GM08714 (cell line): ENCODE data around the gene PLCG2.

Experiments
- H3K4me3 ChIP-seq: fragments of 200-500 bp; sonication (Bioruptor generic); 2 replicates; pipeline ENCODE4 v1.5.1; 2014; ENCODE audit warnings: mild to moderate bottlenecking, low read length, inconsistent platforms
- ZNF274 ChIP-seq: IDR thresholded peaks from 2 replicates; pipeline ENCODE4 v1.6.1; 2012; ENCODE audit warnings: mild to moderate bottlenecking, low read depth, low read length

The PLCG2 gene

GRCh38 chr16:81809567-81809966 is 30.5 kb downstream of the PLCG2 start:
- H3K4me3 ChIP-seq: peak overlapping the region; percentile 23; the same call in 1 of the 2 replicates
- TF ChIP-seq ZNF274: no peak

GRCh38 chr16:81810361-81810760 is 31.3 kb downstream of the PLCG2 start:
- peak overlapping the region; percentile 14; the same call in 1 of the 2 replicates for H3K4me3 ChIP-seq
- TF ChIP-seq ZNF274: no peak

- TF ChIP-seq ZNF274: no peak
- H3K4me3 ChIP-seq: peak overlapping the region; percentile 0; the same call in 1 of the 2 replicates
Measured at GRCh38 chr16:81810894-81811538, 31.9 kb downstream of the PLCG2 start.

- H3K4me3 ChIP-seq: no peak overlapping the region
- no peak for TF ChIP-seq ZNF274
Measured at GRCh38 chr16:81813648-81814047, 34.6 kb downstream of the PLCG2 start.

GRCh38 chr16:81814751-81815428 is 35.8 kb downstream of the PLCG2 start:
- TF ChIP-seq ZNF274: no peak
- no peak overlapping the region for H3K4me3 ChIP-seq

GRCh38 chr16:81815429-81815766 is 36.3 kb downstream of the PLCG2 start:
- H3K4me3 ChIP-seq: no peak overlapping the region

GRCh38 chr16:81816351-81816750 is 37.3 kb downstream of the PLCG2 start:
- no peak for TF ChIP-seq ZNF274
- H3K4me3 ChIP-seq: peak overlapping the region; percentile 47; the same call in 1 of the 2 replicates

More at GRCh38 chr16:81815429-81815766, 36.3 kb downstream of the PLCG2 start:
- TF ChIP-seq ZNF274: no peak

GRCh38 chr16:81816793-81817210 is 37.7 kb downstream of the PLCG2 start:
- TF ChIP-seq ZNF274: no peak
- peak overlapping the region; percentile 47; the same call in 1 of the 2 replicates for H3K4me3 ChIP-seq

- TF ChIP-seq ZNF274: no peak
- peak overlapping the region; percentile 47; the same call in 1 of the 2 replicates for H3K4me3 ChIP-seq
Measured at GRCh38 chr16:81817296-81817695, 38.2 kb downstream of the PLCG2 start.

GRCh38 chr16:81817789-81818567 is 38.9 kb downstream of the PLCG2 start:
- no peak for TF ChIP-seq ZNF274
- peak overlapping the region; percentile 47; the same call in 1 of the 2 replicates for H3K4me3 ChIP-seq

GRCh38 chr16:81818568-81818896 is 39.4 kb downstream of the PLCG2 start:
- no peak for TF ChIP-seq ZNF274

GRCh38 chr16:81818905-81819304 is 39.8 kb downstream of the PLCG2 start:
- no peak for TF ChIP-seq ZNF274
- H3K4me3 ChIP-seq: no peak overlapping the region; the same call in 1 of the 2 replicates

More at GRCh38 chr16:81818568-81818896, 39.4 kb downstream of the PLCG2 start:
- peak overlapping the region; percentile 40; the same call in 1 of the 2 replicates for H3K4me3 ChIP-seq

- peak overlapping the region; percentile 80; the same call in 1 of the 2 replicates for H3K4me3 ChIP-seq
- TF ChIP-seq ZNF274: no peak
Measured at GRCh38 chr16:81821436-81822128, 42.5 kb downstream of the PLCG2 start.

GRCh38 chr16:81823111-81823510 is 44.0 kb downstream of the PLCG2 start:
- peak overlapping the region; percentile 80; the same call in 1 of the 2 replicates for H3K4me3 ChIP-seq
- no peak for TF ChIP-seq ZNF274
